ENCODE data around the gene PCDHAC1. TPM values are rescaled to one million over a fixed set of nuclear protein-coding genes. Genes with fewer than 3 reads are reported as not detected.

PCDHAC1 gene
- total RNA-seq, 1 experiment from 2014 or later, result 7.2 TPM

DNA sequence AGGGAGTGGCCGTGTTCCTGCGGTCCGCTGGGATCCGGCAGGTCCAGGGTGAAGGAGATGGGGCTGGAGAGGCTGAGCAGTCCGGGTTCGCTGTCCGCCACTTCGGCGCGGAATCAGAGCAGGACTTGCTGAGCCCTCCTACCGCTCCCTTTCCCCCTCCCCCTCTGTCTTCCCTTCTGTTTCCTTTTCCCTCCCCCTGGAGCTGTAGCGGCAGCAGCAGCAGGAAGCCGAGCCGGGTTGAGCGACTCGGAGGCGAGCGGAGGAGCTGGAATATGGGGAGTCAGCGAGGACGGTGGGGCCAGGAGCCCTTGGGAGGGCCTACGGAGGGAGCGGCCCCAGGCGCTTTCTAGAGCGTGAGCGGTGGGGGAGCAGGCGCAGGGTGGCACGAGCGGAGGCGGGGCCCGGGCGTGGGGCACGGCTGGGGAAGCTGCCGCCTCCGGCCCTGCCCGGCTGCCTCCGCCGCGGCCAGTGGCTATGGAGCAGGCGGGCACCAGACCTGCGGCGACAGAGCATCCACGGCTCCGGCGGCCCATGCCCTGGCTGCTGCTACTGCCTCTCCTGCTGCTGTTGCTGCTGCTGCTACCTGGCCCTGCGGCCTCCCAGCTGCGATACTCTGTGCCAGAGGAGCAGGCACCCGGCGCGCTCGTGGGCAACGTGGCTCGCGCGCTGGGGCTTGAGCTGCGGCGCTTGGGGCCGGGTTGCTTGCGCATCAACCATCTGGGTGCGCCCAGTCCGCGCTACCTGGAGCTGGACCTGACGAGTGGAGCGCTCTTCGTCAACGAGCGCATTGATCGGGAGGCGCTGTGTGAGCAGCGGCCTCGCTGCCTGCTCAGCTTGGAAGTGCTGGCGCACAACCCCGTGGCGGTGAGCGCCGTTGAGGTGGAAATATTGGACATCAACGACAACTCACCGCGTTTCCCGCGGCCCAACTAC, 40.5 kb downstream of the PCDHAC1 start, which contains the start of gene PCDHAC2:
Gene PCDHAC2, plus strand, starts transcription at position 184 of the 933 bp plus-strand sequence. Its CDS starts 291 bp downstream, at position 475.
- ChIA-PET POLR2A (ENCODE audit: low non-redundant PET) (no interaction called here), CTCF (interaction anchor here (1.1 to 1.4 kb wide), 3 partner anchors 27 to 75 kb away, joined by 3 to 8 read pairs (median 4); no protein-coding TSS in a partner anchor)
- no peaks in the 10 kb centered on the region for H3K36me3 ChIP-seq (ENCODE audit: insufficient read depth, low read length, poor library complexity, severe bottlenecking)
- no TSS peak for BruUV-seq (replicated peaks)
- peaks cover 55% of the 10 kb centered on the region for H3K4me1 ChIP-seq (ENCODE audit: insufficient read depth, low read length, poor library complexity, severe bottlenecking)
- H3K27ac ChIP-seq (ENCODE audit: low read depth, low read length, poor library complexity, severe bottlenecking), result peak within 1 kb of the TSS; percentile 71
- DNase-seq (ENCODE audit: low spot score), result peak; percentile 87
- intact Hi-C loops (cut with micrococcal nuclease; ENCODE audit: unreplicated experiment), result loop anchor here (5.0 kb wide), 1 partner anchor 36 kb away; no protein-coding TSS in a partner anchor
- peak within 1 kb of the TSS; percentile 68 for H3K4me3 ChIP-seq (ENCODE audit: low read depth, low read length, poor library complexity, severe bottlenecking)
- H3K9me3 ChIP-seq (ENCODE audit: low read depth, low read length, poor library complexity, severe bottlenecking), result no peaks in the 10 kb centered on the region
- no peaks in the 10 kb centered on the region for H3K27me3 ChIP-seq (replicated peaks; ENCODE audit: insufficient read depth, low read depth, low read length, poor library complexity)
- TF ChIP-seq, protein P1, sequence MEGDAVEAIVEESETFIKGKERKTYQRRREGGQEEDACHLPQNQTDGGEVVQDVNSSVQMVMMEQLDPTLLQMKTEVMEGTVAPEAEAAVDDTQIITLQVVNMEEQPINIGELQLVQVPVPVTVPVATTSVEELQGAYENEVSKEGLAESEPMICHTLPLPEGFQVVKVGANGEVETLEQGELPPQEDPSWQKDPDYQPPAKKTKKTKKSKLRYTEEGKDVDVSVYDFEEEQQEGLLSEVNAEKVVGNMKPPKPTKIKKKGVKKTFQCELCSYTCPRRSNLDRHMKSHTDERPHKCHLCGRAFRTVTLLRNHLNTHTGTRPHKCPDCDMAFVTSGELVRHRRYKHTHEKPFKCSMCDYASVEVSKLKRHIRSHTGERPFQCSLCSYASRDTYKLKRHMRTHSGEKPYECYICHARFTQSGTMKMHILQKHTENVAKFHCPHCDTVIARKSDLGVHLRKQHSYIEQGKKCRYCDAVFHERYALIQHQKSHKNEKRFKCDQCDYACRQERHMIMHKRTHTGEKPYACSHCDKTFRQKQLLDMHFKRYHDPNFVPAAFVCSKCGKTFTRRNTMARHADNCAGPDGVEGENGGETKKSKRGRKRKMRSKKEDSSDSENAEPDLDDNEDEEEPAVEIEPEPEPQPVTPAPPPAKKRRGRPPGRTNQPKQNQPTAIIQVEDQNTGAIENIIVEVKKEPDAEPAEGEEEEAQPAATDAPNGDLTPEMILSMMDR (conservative IDR thresholded peaks at IDR 0.05; ENCODE audit: low read depth, low read length), result no peak
- TF ChIP-seq EZH2 (IDR thresholded peaks at IDR 0.05; ENCODE audit: borderline replicate concordance, low read depth, low read length, poor library complexity, severe bottlenecking), result no peak

DNA sequence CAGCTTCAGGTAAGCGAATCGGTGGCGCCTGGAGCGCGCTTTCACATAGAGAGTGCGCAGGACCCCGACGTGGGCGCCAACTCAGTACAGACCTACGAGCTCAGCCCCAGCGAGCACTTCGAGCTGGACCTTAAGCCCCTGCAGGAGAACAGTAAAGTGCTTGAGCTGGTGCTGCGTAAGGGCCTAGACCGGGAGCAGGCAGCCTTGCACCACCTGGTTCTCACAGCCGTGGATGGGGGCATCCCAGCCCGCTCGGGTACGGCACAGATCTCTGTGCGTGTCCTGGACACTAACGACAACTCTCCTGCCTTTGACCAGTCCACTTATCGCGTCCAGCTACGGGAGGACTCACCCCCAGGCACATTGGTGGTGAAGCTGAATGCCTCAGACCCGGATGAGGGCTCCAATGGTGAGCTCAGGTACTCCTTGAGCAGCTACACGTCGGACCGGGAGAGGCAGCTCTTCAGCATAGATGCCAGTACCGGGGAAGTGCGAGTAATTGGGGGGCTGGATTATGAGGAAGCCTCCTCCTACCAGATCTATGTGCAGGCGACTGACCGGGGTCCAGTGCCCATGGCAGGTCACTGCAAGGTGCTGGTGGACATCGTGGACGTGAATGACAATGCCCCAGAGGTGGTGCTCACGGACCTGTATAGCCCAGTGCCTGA, 41.3 kb downstream of the PCDHAC1 start:
- Histone ChIP-seq H3K27ac (ENCODE audit: low read depth, low read length, poor library complexity, severe bottlenecking) (no peak overlapping the region), H3K27me3 (replicated peaks; ENCODE audit: insufficient read depth, low read depth, low read length, poor library complexity) (no peaks in the 10 kb centered on the region), H3K9me3 (ENCODE audit: low read depth, low read length, poor library complexity, severe bottlenecking) (no peaks in the 10 kb centered on the region), H3K4me3 (ENCODE audit: low read depth, low read length, poor library complexity, severe bottlenecking) (peak overlapping the region; percentile 68), H3K36me3 (ENCODE audit: insufficient read depth, low read length, poor library complexity, severe bottlenecking) (no peaks in the 10 kb centered on the region), H3K4me1 (ENCODE audit: insufficient read depth, low read length, poor library complexity, severe bottlenecking) (peaks cover 58% of the 10 kb centered on the region)
- no peak for DNase-seq (ENCODE audit: low spot score)
- BruUV-seq (replicated peaks), result no TSS peak
- ChIA-PET POLR2A (ENCODE audit: low non-redundant PET) (no interaction called here), CTCF (interaction anchor here (1.4 kb wide), 1 partner anchor 73 kb away, joined by 8 read pairs; no protein-coding TSS in a partner anchor)
- TF ChIP-seq EZH2 (IDR thresholded peaks at IDR 0.05; ENCODE audit: borderline replicate concordance, low read depth, low read length, poor library complexity, severe bottlenecking), result no peak
- TF ChIP-seq, protein P1 (conservative IDR thresholded peaks at IDR 0.05; ENCODE audit: low read depth, low read length), result no peak
- intact Hi-C loops (cut with micrococcal nuclease; ENCODE audit: unreplicated experiment), result loop anchor here (5.0 kb wide), 1 partner anchor 35 kb away; no protein-coding TSS in a partner anchor

DNA sequence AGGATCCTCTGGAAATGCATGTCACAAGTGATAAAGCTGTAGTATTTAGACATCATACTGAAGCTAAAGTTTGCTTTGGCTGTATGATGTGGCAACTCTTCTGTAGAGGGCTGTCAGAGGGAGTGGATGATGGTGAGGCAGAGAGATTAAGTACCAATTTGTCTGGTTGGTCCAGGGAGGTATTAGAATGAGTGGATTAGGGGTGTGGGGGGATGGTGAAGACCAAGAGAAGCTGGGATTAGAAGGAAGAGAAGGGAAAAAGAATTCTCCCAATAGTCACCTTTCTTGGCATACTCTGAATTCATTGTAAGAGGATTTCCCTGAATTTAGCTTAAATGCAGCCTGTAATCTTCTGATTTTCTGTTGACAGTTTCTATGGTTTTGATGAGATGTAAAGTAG, 43.8 kb downstream of the PCDHAC1 start:
- Histone ChIP-seq H3K36me3 (ENCODE audit: insufficient read depth, low read length, poor library complexity, severe bottlenecking) (no peaks in the 10 kb centered on the region), H3K4me1 (ENCODE audit: insufficient read depth, low read length, poor library complexity, severe bottlenecking) (peaks cover 55% of the 10 kb centered on the region), H3K9me3 (ENCODE audit: low read depth, low read length, poor library complexity, severe bottlenecking) (no peaks in the 10 kb centered on the region), H3K4me3 (ENCODE audit: low read depth, low read length, poor library complexity, severe bottlenecking) (peak overlapping the region; percentile 2), H3K27ac (ENCODE audit: low read depth, low read length, poor library complexity, severe bottlenecking) (peak overlapping the region; percentile 7), H3K27me3 (replicated peaks; ENCODE audit: insufficient read depth, low read depth, low read length, poor library complexity) (no peaks in the 10 kb centered on the region)
- intact Hi-C loops (cut with micrococcal nuclease; ENCODE audit: unreplicated experiment), result loop anchor here (5.0 kb wide), 1 partner anchor 32 kb away; no protein-coding TSS in a partner anchor
- no peak for DNase-seq (ENCODE audit: low spot score)
- BruUV-seq (replicated peaks), result TSS peak; percentile 7
- CTCF ChIA-PET, result no interaction called here
- POLR2A ChIA-PET (ENCODE audit: low non-redundant PET), result no interaction called here
- TF ChIP-seq, protein P1 (conservative IDR thresholded peaks at IDR 0.05; ENCODE audit: low read depth, low read length), result no peak
- no peak for TF ChIP-seq EZH2 (IDR thresholded peaks at IDR 0.05; ENCODE audit: borderline replicate concordance, low read depth, low read length, poor library complexity, severe bottlenecking)

Data from A673 (cell line).